ENCODE measurements around the gene TNNI3.

DNA sequence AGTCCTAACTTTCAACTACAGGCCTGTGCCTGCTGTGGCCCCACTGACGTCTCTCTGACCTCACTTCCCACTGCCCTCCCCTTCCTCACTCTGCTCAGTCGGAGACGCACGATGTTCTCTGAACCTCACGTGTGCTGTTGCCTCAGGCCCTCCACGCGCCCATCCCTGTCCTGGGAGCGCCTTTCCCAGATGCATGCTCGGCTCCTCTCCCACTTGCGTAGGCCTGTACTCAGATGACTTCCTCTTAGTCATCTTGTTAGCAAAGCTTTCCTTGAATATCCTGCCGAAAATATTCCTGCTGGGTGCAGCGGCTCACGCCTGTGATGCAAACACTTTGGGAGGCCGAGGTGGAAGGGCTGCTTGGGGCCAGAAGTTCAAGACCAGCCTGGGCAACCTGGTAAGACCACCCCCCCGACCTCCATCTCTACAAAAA, 31.9 kb upstream of the TNNI3 start:
- TF ChIP-seq, protein P1, sequence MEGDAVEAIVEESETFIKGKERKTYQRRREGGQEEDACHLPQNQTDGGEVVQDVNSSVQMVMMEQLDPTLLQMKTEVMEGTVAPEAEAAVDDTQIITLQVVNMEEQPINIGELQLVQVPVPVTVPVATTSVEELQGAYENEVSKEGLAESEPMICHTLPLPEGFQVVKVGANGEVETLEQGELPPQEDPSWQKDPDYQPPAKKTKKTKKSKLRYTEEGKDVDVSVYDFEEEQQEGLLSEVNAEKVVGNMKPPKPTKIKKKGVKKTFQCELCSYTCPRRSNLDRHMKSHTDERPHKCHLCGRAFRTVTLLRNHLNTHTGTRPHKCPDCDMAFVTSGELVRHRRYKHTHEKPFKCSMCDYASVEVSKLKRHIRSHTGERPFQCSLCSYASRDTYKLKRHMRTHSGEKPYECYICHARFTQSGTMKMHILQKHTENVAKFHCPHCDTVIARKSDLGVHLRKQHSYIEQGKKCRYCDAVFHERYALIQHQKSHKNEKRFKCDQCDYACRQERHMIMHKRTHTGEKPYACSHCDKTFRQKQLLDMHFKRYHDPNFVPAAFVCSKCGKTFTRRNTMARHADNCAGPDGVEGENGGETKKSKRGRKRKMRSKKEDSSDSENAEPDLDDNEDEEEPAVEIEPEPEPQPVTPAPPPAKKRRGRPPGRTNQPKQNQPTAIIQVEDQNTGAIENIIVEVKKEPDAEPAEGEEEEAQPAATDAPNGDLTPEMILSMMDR (IDR thresholded peaks at IDR 0.05) = no peak
- no peak for TF ChIP-seq POLR2A (IDR thresholded peaks at IDR 0.05)
